Esophagus muscularis mucosa (tissue), 4 donors: ENCODE results near the gene PPP4R2. TPM values are rescaled to one million over a fixed set of nuclear protein-coding genes. Genes with fewer than 3 reads are reported as not detected.

Experiments used
- DNase-seq: peaks from one replicate; pipeline ENCODE4 v3.0.0-alpha.2; 2017; ENCODE audit errors: extremely low spot score
- H3K27ac ChIP-seq, 4 donors: fragments of 200-600 bp; sonication (generic); replicated peaks in 1 of 4; 1 replicate in 3 of 4; 2 replicates in 1 of 4; pipeline ENCODE4 v1.5.1; 2016 to 2019; ENCODE audit warnings: mild to moderate bottlenecking in 1 of 4
- H3K27me3 ChIP-seq, 4 donors: fragments of 200-600 bp; sonication (generic); one replicate each; pipeline versions ENCODE4 v1.5.1 to v1.6.0; 2016 to 2019
- H3K36me3 ChIP-seq, 4 donors: fragments of 200-600 bp; sonication (generic); one replicate each; pipeline ENCODE4 v1.5.1; 2016 to 2019
- H3K4me1 ChIP-seq, 4 donors: fragments of 200-600 bp; sonication (generic); one replicate each; pipeline ENCODE4 v1.5.1; 2016 to 2019
- H3K4me3 ChIP-seq, 4 donors: fragments of 200-600 bp; sonication (generic); 1 replicate in 2 of 4; 2 replicates in 2 of 4; pipeline ENCODE4 v1.5.1; 2016 to 2019; ENCODE audit warnings: mild to moderate bottlenecking in 4 of 4, moderate library complexity in 1 of 4
- H3K9me3 ChIP-seq, 4 donors: fragments of 200-600 bp; sonication (generic); 1 replicate in 3 of 4; 2 replicates in 1 of 4; pipeline ENCODE4 v1.5.1; 2016 to 2019
- EP300 ChIP-seq: sonication (generic); formaldehyde crosslinking; IDR thresholded peaks from one replicate; pipeline ENCODE4 v1.6.1; 2017; ENCODE audit warnings: antibody characterized with exemption
- POLR2A ChIP-seq: fragments of 450-650 bp; IDR thresholded peaks from one replicate; pipeline ENCODE4 v1.6.1; 2017; ENCODE audit warnings: antibody characterized with exemption, moderate library complexity, mild to moderate bottlenecking, low read depth
- POLR2AphosphoS5 ChIP-seq, 2 donors: sonication (generic); formaldehyde crosslinking; IDR thresholded peaks; one replicate each; pipeline ENCODE4 v1.6.1; 2017; ENCODE audit warnings: antibody characterized with exemption in 2 of 2
- WGBS: methylation state at CpG from one replicate; pipeline ENCODE4 v1.1.5; 2018; 5-methylcytosine and 5-hydroxymethylcytosine counted together
- intact Hi-C: fragments of 100-400 bp; cut with DNase I; formaldehyde crosslinking; loops from one replicate; pipeline ENCODE4 v1.15.1; 2023
- total RNA-seq, 4 donors: library from RNA; depleted of rRNA; stranded (reverse); fragments of >200 nt; gene quantifications; one replicate each; pipeline versions ENCODE4 v1.1.0 to v1.2.1, GENCODE V29; 2016
- TF ChIP-seq, protein P1 (sequence below), 3 experiments: fragments of 200-600 bp in 2 of 3; fragments of 450-650 bp in 1 of 3; sonication (generic) in 2 of 3; IDR thresholded peaks; one replicate each; pipeline ENCODE4 v1.5.1; 2017 to 2019; ENCODE audit warnings: antibody characterized with exemption in 3 of 3, mild to moderate bottlenecking in 2 of 3, moderate library complexity in 1 of 3

The PPP4R2 gene
- total RNA-seq, 4 donors from 2014 or later = 24.6 to 60.6 (median 33.9) TPM

DNA sequence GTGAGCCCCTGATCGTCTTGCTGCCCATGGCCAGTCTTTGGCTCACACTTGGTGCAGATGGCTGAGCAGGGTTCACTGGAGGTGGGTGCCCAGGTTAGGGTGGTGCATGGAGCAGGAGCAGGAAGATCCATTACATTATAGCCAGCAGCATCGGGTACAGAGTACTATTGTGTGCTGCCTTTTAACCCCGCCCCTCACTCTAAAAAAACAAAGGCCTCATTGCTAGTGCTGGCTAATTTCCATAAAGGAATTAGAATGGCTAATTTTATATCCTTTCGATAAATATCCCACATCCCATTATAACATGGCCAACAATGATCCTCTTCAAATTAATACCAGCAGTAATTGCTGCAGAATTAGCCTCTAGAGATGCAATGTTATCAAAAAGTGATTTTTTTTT is 45.8 kb upstream of the PPP4R2 start:
- no peak for TF ChIP-seq EP300
- no peak for TF ChIP-seq POLR2AphosphoS5 (IDR thresholded peaks at IDR 0.05)
- TF ChIP-seq POLR2A = no peak
- TF ChIP-seq, protein P1, sequence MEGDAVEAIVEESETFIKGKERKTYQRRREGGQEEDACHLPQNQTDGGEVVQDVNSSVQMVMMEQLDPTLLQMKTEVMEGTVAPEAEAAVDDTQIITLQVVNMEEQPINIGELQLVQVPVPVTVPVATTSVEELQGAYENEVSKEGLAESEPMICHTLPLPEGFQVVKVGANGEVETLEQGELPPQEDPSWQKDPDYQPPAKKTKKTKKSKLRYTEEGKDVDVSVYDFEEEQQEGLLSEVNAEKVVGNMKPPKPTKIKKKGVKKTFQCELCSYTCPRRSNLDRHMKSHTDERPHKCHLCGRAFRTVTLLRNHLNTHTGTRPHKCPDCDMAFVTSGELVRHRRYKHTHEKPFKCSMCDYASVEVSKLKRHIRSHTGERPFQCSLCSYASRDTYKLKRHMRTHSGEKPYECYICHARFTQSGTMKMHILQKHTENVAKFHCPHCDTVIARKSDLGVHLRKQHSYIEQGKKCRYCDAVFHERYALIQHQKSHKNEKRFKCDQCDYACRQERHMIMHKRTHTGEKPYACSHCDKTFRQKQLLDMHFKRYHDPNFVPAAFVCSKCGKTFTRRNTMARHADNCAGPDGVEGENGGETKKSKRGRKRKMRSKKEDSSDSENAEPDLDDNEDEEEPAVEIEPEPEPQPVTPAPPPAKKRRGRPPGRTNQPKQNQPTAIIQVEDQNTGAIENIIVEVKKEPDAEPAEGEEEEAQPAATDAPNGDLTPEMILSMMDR (IDR thresholded peaks at IDR 0.05) = no peak
- intact Hi-C loops = no loop called here
- no peaks in the 10 kb centered on the region for H3K9me3 ChIP-seq
- H3K27me3 ChIP-seq = no peaks in the 10 kb centered on the region
- H3K27ac ChIP-seq = no peak overlapping the region
- no peak for DNase-seq
- H3K4me3 ChIP-seq = no peak overlapping the region
- 74% methylated on average over 4 of the region's 4 CpGs for WGBS
- H3K4me1 ChIP-seq = no peaks in the 10 kb centered on the region
- H3K36me3 ChIP-seq = no peaks in the 10 kb centered on the region

DNA sequence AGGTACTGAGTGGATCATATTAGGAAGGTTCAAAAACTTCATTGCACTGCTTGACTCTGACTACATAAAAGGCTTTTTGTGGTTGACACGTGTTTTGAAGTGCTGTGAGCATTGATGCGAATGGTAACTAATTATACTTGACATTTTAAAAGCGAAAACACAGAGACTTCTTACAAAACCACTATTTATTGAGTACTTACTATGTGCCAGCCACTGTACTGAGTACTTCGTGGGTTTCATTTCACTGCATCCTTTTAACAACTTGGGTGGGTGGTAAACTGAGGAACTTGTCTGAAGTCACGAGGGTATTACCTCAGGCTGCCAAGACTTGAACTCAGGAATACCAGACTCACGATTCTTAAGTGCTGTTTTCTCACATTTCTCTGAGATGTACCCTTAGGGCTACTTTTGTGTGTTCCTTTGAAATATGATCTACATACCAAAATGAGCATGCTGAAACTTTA is 45.3 kb upstream of the PPP4R2 start:
- WGBS = 79% methylated on average over 6 of the region's 6 CpGs
- intact Hi-C loops = no loop called here
- Histone ChIP-seq H3K9me3 (no peaks in the 10 kb centered on the region), H3K4me1 (no peaks in the 10 kb centered on the region), H3K27ac (no peak overlapping the region), H3K27me3 (no peaks in the 10 kb centered on the region), H3K36me3 (no peaks in the 10 kb centered on the region), H3K4me3 (no peak overlapping the region)
- TF ChIP-seq, protein P1 (IDR thresholded peaks at IDR 0.05) = no peak
- TF ChIP-seq EP300 (no peak), POLR2A (no peak), POLR2AphosphoS5 (IDR thresholded peaks at IDR 0.05) (no peak)
- DNase-seq = no peak

DNA sequence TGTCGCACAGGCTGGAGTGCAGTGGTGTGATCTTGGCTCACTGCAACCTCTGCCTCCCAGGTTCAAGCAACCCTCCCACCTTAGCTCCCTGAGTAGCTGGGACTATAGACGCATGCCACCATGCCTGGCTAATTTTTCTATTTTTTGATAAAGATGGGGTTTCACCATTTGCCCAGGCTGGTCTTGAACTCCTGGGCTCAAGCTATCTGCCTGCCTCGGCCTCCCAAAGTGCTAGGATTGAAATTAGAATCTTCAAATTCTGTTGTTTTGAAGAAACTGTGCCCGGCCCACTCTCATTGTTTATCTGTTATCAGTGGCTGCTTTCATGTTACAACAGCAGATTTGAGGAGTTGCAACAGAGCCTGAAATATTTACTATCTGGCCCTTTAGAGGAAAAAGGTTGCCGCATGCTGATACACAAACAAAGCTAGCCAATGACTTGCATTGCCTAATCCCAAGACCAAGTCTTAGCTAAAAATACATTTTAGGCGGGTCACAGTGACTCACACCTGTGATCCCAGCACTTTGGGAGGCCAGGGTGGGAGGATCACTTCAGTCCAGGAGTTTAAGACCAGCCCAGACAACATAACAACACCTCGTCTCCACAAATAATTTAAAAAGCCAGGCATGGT is 43.2 kb upstream of the PPP4R2 start:
- H3K9me3 ChIP-seq = no peaks in the 10 kb centered on the region
- intact Hi-C loops = no loop called here
- peaks cover 0 to 3% (median 0%) of the 10 kb centered on the region in 4 donors for H3K4me1 ChIP-seq
- no peak overlapping the region for H3K4me3 ChIP-seq
- no peak overlapping the region for H3K27ac ChIP-seq
- no peaks in the 10 kb centered on the region for H3K36me3 ChIP-seq
- no peaks in the 10 kb centered on the region for H3K27me3 ChIP-seq
- DNase-seq = no peak
- TF ChIP-seq POLR2AphosphoS5 (IDR thresholded peaks at IDR 0.05) (no peak), POLR2A (no peak), EP300 (no peak)
- TF ChIP-seq, protein P1 (IDR thresholded peaks at IDR 0.05) = no peak
- 94% methylated on average over 7 of the region's 7 CpGs for WGBS

DNA sequence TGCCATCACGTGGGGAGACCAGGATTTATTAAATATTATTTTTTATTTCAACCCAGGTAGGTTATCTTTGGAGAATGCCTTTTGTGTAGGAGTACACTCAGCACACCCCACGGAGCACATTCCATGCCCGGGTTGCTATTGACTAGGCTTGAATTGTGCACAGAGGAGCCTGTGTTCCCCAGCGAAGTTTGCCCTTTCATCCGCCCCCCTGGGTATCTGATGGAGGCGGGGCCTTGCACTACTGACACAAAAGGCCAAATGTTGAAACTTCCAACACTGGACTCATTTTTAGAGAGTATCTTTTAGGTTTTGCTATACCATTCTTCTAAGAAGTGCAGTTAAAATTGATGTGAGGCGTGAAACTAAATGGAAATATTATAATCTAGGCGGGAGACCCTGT is 39.3 kb upstream of the PPP4R2 start:
- no peak for TF ChIP-seq EP300
- no peak for TF ChIP-seq POLR2A
- TF ChIP-seq, protein P1 (IDR thresholded peaks at IDR 0.05) = no peak
- TF ChIP-seq POLR2AphosphoS5 (IDR thresholded peaks at IDR 0.05) = no peak
- intact Hi-C loops = no loop called here
- no peak for DNase-seq
- Histone ChIP-seq H3K4me1 (peaks cover 0 to 11% (median 9%) of the 10 kb centered on the region in 4 donors), H3K27me3 (no peaks in the 10 kb centered on the region), H3K27ac (peak overlapping the region in 3 of 4 donors; percentile 38 to 64 (median 41)), H3K4me3 (no peak overlapping the region), H3K36me3 (no peaks in the 10 kb centered on the region), H3K9me3 (no peaks in the 10 kb centered on the region)
- WGBS = 78% methylated on average over 8 of the region's 8 CpGs

DNA sequence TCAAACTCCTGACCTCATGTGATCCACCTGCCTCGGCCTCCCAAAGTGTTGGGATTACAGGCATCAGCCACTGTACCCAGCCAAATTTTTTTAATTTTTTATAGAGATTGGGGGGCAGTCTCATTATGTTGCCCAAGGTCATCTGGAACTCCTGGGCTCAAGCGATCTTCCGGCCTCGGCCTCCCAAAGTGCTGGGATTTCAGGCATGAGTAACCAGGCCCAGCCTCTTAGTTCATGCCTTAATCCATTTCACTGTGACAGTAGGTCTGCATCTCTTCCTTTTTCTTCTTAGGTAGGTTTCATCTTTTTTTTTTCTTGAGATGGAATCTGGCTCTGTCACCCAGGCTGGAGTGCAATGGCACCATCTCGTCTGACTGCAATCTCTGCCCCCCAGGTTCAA is 37.3 kb upstream of the PPP4R2 start:
- no peak overlapping the region for H3K27ac ChIP-seq
- no peaks in the 10 kb centered on the region for H3K9me3 ChIP-seq
- intact Hi-C loops = no loop called here
- peaks cover 0 to 11% (median 9%) of the 10 kb centered on the region in 4 donors for H3K4me1 ChIP-seq
- no peaks in the 10 kb centered on the region for H3K36me3 ChIP-seq
- no peak overlapping the region for H3K4me3 ChIP-seq
- H3K27me3 ChIP-seq = no peaks in the 10 kb centered on the region
- DNase-seq = no peak
- 100% methylated on average over 5 of the region's 5 CpGs for WGBS
- no peak for TF ChIP-seq POLR2AphosphoS5 (IDR thresholded peaks at IDR 0.05)
- TF ChIP-seq, protein P1 (IDR thresholded peaks at IDR 0.05) = no peak
- no peak for TF ChIP-seq POLR2A
- no peak for TF ChIP-seq EP300
